HL-60/S4 treated with retinoic acid at 250 ng/mL for 4 days and 3 days (cell line): Measurements from ENCODE around the gene NUP62.
"Not testable (repeated sequence)": the region's sequence is repeated elsewhere in the genome, so short reads cannot be mapped to it uniquely, and the experiment has no call there.

Source experiments
- in situ Hi-C: fragments of 300-500 bp; cut with MboI; formaldehyde crosslinking; loops from 2 replicates; pipeline ENCODE4 v1.7.0; 2022; ENCODE audit warnings: low sequenced_read_pairs

NUP62 gene

GRCh38 chr19:49952479-49952836 is 23.2 kb upstream of the NUP62 start:
- in situ Hi-C loops = no loop called here

GRCh38 chr19:49951806-49952478 is 22.6 kb upstream of the NUP62 start:
- in situ Hi-C loops = no loop called here

GRCh38 chr19:49950956-49951526 is 21.7 kb upstream of the NUP62 start:
- in situ Hi-C loops = no loop called here

GRCh38 chr19:49950590-49950948 is 21.3 kb upstream of the NUP62 start:
- in situ Hi-C loops = no loop called here

- in situ Hi-C loops = no loop called here
These were observed 20.7 kb upstream of the NUP62 start for GRCh38 chr19:49949742-49950589.

- in situ Hi-C loops = no loop called here
These were observed 17.1 kb upstream of the NUP62 start for GRCh38 chr19:49946415-49946814.

- in situ Hi-C loops = not testable (repeated sequence)
These were observed 15.3 kb upstream of the NUP62 start for GRCh38 chr19:49944567-49944966.

- in situ Hi-C loops = no loop called here
These were observed 11.1 kb upstream of the NUP62 start for GRCh38 chr19:49940482-49940791.

- in situ Hi-C loops = loop anchor here (5.0 kb wide), 1 partner anchor 37 kb away; no protein-coding TSS in a partner anchor
These were observed 10.6 kb upstream of the NUP62 start for GRCh38 chr19:49939721-49940481.

- in situ Hi-C loops = loop anchor here (5.0 kb wide), 1 partner anchor 39 kb away; no protein-coding TSS in a partner anchor
These were observed 9.4 kb upstream of the NUP62 start for GRCh38 chr19:49938662-49939061.

- in situ Hi-C loops = loop anchor here (5.0 kb wide), 1 partner anchor 39 kb away; no protein-coding TSS in a partner anchor
These were observed 8.6 kb upstream of the NUP62 start for GRCh38 chr19:49937750-49938381.

- in situ Hi-C loops = loop anchor here (5.0 kb wide), 1 partner anchor 41 kb away; no protein-coding TSS in a partner anchor
These were observed 7.2 kb upstream of the NUP62 start for GRCh38 chr19:49936549-49936948.

GRCh38 chr19:49933643-49934042 is 4.3 kb upstream of the NUP62 start:
- in situ Hi-C loops = no loop called here

GRCh38 chr19:49932731-49933131 is 3.4 kb upstream of the NUP62 start:
- in situ Hi-C loops = no loop called here

GRCh38 chr19:49932041-49932451 is 2.7 kb upstream of the NUP62 start:
- in situ Hi-C loops = no loop called here

- in situ Hi-C loops = no loop called here
These were observed 2.2 kb upstream of the NUP62 start for GRCh38 chr19:49931293-49932040.

- in situ Hi-C loops = no loop called here
These were observed 1.2 kb upstream of the NUP62 start for GRCh38 chr19:49930483-49931011.

GRCh38 chr19:49929611-49930482 is 543 bp upstream of the NUP62 start:
- in situ Hi-C loops = no loop called here
